Calu3 (cell line): ENCODE data around the gene BIN1. TPM values are rescaled to one million over a fixed set of nuclear protein-coding genes. Genes with fewer than 3 reads are reported as not detected.

Experiments
- BruUV-seq: library from RNA; stranded (reverse); fragments of 400-500 nt; replicated peaks from 2 replicates; lab custom pipeline; 2021; lab: Mats Ljungman, UMichigan
- CTCF ChIA-PET: fragments of 300-600 bp; sonication (Branson Sonifier 250); formaldehyde crosslinking; loops from one replicate; lab custom pipeline; 2022; ENCODE audit warnings: antibody characterized with exemption; lab: Charles Lee
- DNase-seq: peaks from one replicate; pipeline ENCODE4 v3.0.0; 2022
- H3K27ac Mint-ChIP-seq: one replicate; pipeline ENCODE4 v1.8.0; 2022; ENCODE audit warnings: mixed read lengths; ENCODE audit not compliant: unreplicated experiment
- H3K27me3 Mint-ChIP-seq: one replicate; pipeline ENCODE4 v1.8.0; 2022; ENCODE audit warnings: mixed read lengths; ENCODE audit not compliant: unreplicated experiment
- H3K36me3 Mint-ChIP-seq: one replicate; pipeline ENCODE4 v1.8.0; 2022; ENCODE audit warnings: mild to moderate bottlenecking, moderate library complexity, mixed read lengths; ENCODE audit not compliant: insufficient read depth, unreplicated experiment
- H3K4me1 Mint-ChIP-seq: one replicate; pipeline ENCODE4 v1.8.0; 2022; ENCODE audit warnings: mild to moderate bottlenecking, low read depth, mixed read lengths; ENCODE audit not compliant: unreplicated experiment
- H3K4me3 Mint-ChIP-seq: one replicate; pipeline ENCODE4 v1.8.0; 2022; ENCODE audit warnings: mild to moderate bottlenecking, low read depth, moderate library complexity, mixed read lengths; ENCODE audit not compliant: unreplicated experiment
- H3K9me3 Mint-ChIP-seq: one replicate; pipeline ENCODE4 v1.8.0; 2022; ENCODE audit warnings: low read depth, mixed read lengths; ENCODE audit not compliant: unreplicated experiment
- intact Hi-C: fragments of 100-400 bp; cut with micrococcal nuclease; formaldehyde crosslinking; loops from one replicate; pipeline ENCODE4 v1.10.0; 2022; ENCODE audit not compliant: unreplicated experiment
- total RNA-seq: library from RNA; stranded (reverse); gene quantifications from 2 replicates; pipeline ENCODE4 v1.2.3, GENCODE V29; 2022
- TF ChIP-seq, protein P1 (sequence below): fragments of 200-600 bp; IDR thresholded peaks from one replicate; pipeline ENCODE4 v1.8.0; 2022; ENCODE audit warnings: antibody characterized with exemption; ENCODE audit not compliant: unreplicated experiment

The BIN1 gene
- total RNA-seq, 1 experiment from 2014 or later, result 52.8 TPM

DNA sequence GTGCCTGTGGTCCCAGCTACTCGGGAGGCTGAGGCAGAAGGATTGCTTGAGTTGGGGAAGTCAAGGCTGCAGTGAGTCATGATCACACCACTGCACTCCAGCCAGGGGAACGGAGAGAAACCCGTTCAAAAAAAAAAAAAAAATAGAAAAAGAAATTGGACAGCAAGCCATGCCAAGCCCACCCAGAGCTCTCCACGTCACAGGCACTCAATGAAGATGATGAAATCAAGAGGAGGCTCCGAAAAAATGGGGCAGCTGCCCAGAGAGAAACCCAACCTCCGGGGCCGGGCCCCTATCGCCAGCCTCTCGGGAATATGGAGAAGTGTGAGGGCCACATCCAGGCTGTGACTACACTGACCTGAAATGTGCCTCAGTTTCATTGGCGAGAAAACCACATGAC, 40.0 kb downstream of the BIN1 start:
- intact Hi-C loops, result loop anchor here (5.0 kb wide), 2 partner anchors 35 to 100 kb away; no protein-coding TSS in a partner anchor
- no TSS peak for BruUV-seq
- CTCF ChIA-PET, result interaction anchor here (1.2 to 1.5 kb wide), 2 partner anchors 95 to 130 kb away, joined by 8 to 10 read pairs; no protein-coding TSS in a partner anchor

DNA sequence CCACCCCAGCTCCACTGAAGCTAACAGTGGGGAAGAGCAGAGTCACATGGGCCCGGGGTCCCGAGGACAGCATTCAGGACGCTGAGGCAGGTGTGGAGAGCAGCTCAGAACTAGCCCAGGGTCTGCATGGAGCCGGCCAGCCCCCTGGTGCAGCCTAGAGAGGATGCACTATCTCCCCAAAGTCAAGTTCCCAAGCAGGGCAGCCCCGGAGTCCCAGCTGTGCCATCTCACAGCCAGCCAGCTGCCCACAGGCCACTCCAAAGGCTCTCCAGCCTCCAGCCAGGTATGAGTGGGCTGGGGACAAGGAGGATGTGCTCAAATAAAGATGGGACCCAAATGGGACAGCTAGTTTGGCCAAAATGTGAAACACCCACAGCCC, 41.0 kb downstream of the BIN1 start:
- Mint-ChIP-seq H3K4me3 (no peak overlapping the region), H3K27ac (no peak overlapping the region), H3K9me3 (no peaks in the 10 kb centered on the region), H3K27me3 (no peaks in the 10 kb centered on the region), H3K36me3 (peaks cover 41% of the 10 kb centered on the region), H3K4me1 (peaks cover 28% of the 10 kb centered on the region)
- CTCF ChIA-PET, result interaction anchor here (0.8 kb wide), 1 partner anchor 20 kb away, joined by 3 read pairs; no protein-coding TSS in a partner anchor
- intact Hi-C loops, result loop anchor here (5.0 kb wide), 2 partner anchors 36 to 101 kb away; no protein-coding TSS in a partner anchor
- no TSS peak for BruUV-seq
- TF ChIP-seq, protein P1, sequence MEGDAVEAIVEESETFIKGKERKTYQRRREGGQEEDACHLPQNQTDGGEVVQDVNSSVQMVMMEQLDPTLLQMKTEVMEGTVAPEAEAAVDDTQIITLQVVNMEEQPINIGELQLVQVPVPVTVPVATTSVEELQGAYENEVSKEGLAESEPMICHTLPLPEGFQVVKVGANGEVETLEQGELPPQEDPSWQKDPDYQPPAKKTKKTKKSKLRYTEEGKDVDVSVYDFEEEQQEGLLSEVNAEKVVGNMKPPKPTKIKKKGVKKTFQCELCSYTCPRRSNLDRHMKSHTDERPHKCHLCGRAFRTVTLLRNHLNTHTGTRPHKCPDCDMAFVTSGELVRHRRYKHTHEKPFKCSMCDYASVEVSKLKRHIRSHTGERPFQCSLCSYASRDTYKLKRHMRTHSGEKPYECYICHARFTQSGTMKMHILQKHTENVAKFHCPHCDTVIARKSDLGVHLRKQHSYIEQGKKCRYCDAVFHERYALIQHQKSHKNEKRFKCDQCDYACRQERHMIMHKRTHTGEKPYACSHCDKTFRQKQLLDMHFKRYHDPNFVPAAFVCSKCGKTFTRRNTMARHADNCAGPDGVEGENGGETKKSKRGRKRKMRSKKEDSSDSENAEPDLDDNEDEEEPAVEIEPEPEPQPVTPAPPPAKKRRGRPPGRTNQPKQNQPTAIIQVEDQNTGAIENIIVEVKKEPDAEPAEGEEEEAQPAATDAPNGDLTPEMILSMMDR, result no peak
- DNase-seq, result no peak

More for the DNA sequence above, 40.0 kb downstream of the BIN1 start:
- Mint-ChIP-seq H3K9me3 (no peaks in the 10 kb centered on the region), H3K27me3 (no peaks in the 10 kb centered on the region), H3K4me3 (no peak overlapping the region), H3K4me1 (peaks cover 28% of the 10 kb centered on the region), H3K36me3 (peaks cover 45% of the 10 kb centered on the region), H3K27ac (no peak overlapping the region)
- no peak for DNase-seq
- TF ChIP-seq, protein P1, result no peak

DNA sequence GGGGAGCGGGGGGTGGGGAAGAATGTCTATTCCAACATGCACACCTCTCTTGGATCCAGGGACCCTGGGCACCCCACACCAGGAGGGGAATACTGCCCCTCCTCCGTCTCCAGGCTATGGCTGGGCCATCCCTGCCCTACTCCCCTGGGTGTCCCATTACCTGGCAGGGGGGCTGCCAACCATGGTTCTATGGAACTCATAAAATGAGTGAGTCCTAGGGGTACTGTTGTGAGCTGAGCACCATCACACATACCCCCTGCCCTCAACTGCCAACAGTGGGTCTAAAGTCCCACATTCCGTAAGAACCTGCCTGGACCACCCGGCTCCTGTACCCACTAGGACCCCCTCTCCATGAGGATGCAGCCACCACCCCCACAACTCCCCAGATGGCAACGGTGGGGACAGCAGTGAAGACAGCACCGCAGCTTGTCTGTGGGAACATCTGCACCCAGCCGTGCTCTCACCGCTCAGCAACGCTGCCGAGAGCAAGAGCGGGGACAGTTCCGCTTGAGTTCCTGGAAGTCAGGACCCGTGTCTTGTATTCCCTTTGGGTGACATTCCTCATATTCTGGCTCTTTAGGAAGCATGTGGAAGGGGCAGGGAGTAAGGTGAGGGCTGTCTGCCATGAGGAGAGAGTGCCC, 41.5 kb downstream of the BIN1 start:
- peak overlapping the region; percentile 41 for H3K4me3 Mint-ChIP-seq
- no peaks in the 10 kb centered on the region for H3K27me3 Mint-ChIP-seq
- H3K27ac Mint-ChIP-seq, result peak overlapping the region; percentile 52
- peaks cover 28% of the 10 kb centered on the region for H3K4me1 Mint-ChIP-seq
- TF ChIP-seq, protein P1, result no peak
- H3K36me3 Mint-ChIP-seq, result peaks cover 40% of the 10 kb centered on the region
- CTCF ChIA-PET, result interaction anchor here (0.8 kb wide), 1 partner anchor 20 kb away, joined by 3 read pairs; no protein-coding TSS in a partner anchor
- no TSS peak for BruUV-seq
- H3K9me3 Mint-ChIP-seq, result no peaks in the 10 kb centered on the region
- DNase-seq, result no peak
- intact Hi-C loops, result loop anchor here (5.0 kb wide), 2 partner anchors 37 to 102 kb away; no protein-coding TSS in a partner anchor

DNA sequence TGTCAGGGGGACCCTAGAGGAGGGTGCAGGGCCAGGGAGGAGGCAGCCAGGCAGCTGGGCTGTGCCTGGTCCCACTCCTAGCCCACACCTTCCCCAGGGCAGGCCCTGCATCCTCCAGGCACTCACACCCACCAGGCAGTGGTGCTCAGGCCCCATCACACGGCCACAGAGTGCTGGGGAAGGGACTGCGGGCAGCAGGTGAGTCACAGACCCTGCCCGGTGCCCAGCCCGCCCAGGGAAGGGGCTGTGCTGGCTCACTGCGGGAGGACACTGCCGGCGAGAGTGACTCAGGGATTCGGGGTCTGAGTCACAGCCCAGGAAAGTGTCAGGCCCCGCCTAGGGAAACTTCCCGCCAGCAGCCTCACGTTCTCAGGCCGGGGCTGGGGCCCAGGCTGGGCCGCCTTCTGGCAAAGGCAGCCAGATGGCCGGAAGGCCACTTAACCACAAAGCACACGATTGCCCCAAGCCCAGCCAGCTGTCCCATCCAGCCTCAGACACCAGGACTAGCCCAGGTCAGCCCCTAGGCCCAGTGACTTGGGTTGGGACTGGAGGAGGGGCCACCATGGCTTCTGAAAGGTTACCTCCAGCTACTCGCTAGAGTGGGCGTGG, 42.2 kb downstream of the BIN1 start:
- H3K9me3 Mint-ChIP-seq, result no peaks in the 10 kb centered on the region
- H3K4me1 Mint-ChIP-seq, result peaks cover 28% of the 10 kb centered on the region
- TF ChIP-seq, protein P1, result no peak
- no peaks in the 10 kb centered on the region for H3K27me3 Mint-ChIP-seq
- H3K27ac Mint-ChIP-seq, result peak overlapping the region; percentile 52
- DNase-seq, result peak; percentile 96
- no TSS peak for BruUV-seq
- intact Hi-C loops, result loop anchor here (5.0 kb wide), 2 partner anchors 38 to 103 kb away; no protein-coding TSS in a partner anchor
- peak overlapping the region; percentile 41 for H3K4me3 Mint-ChIP-seq
- H3K36me3 Mint-ChIP-seq, result peaks cover 39% of the 10 kb centered on the region
- CTCF ChIA-PET, result interaction anchor here (0.5 kb wide), 1 partner anchor 103 kb away, joined by 3 read pairs; no protein-coding TSS in a partner anchor
